GM21576 (cell line): ENCODE measurements around the gene ZNF783.
"Not testable (repeated sequence)": the region's sequence is repeated elsewhere in the genome, so short reads cannot be mapped to it uniquely, and the experiment has no call there.

Experiments used
- ATAC-seq: cut with Tn5 transposase; IDR thresholded peaks from one replicate; pipeline ENCODE4 v1.9.1; 2021; ENCODE audit warnings: mild to moderate bottlenecking, moderate library complexity; ENCODE audit not compliant: unreplicated experiment

The ZNF783 gene

GRCh38 chr7:149261829-149262617 lies at the start of gene ZNF783:
Gene ZNF783 (plus strand): TSS chr7:149262196. CDS start chr7:149262334, 138 bp downstream.
- ATAC-seq: peak; percentile 86

GRCh38 chr7:149214020-149214720 lies 47.8 kb upstream of the ZNF783 start:
- ATAC-seq: no peak

- ATAC-seq: no peak
Observed at GRCh38 chr7:149216402-149216801, 45.6 kb upstream of the ZNF783 start.

GRCh38 chr7:149217570-149217969 lies 44.4 kb upstream of the ZNF783 start:
- no peak for ATAC-seq

- ATAC-seq: no peak
Observed at GRCh38 chr7:149218469-149219420, 43.3 kb upstream of the ZNF783 start.

- ATAC-seq: no peak
Observed at GRCh38 chr7:149220534-149220933, 41.5 kb upstream of the ZNF783 start.

GRCh38 chr7:149223176-149223575 lies 38.8 kb upstream of the ZNF783 start:
- no peak for ATAC-seq

- no peak for ATAC-seq
Observed at GRCh38 chr7:149223761-149224160, 38.2 kb upstream of the ZNF783 start.

GRCh38 chr7:149224352-149224751 lies 37.6 kb upstream of the ZNF783 start:
- no peak for ATAC-seq

- no peak for ATAC-seq
Observed at GRCh38 chr7:149225106-149225505, 36.9 kb upstream of the ZNF783 start.

GRCh38 chr7:149225656-149226055 lies 36.3 kb upstream of the ZNF783 start:
- no peak for ATAC-seq

- not testable (repeated sequence) for ATAC-seq
Observed at GRCh38 chr7:149226366-149226765, 35.6 kb upstream of the ZNF783 start.

GRCh38 chr7:149226840-149227494 lies 35.0 kb upstream of the ZNF783 start:
- no peak for ATAC-seq

GRCh38 chr7:149228831-149229471 lies 33.0 kb upstream of the ZNF783 start:
- ATAC-seq: no peak

- no peak for ATAC-seq
Observed at GRCh38 chr7:149229526-149229925, 32.5 kb upstream of the ZNF783 start.

- no peak for ATAC-seq
Observed at GRCh38 chr7:149232362-149232761, 29.6 kb upstream of the ZNF783 start.

- not testable (repeated sequence) for ATAC-seq
Observed at GRCh38 chr7:149233655-149234204, 28.3 kb upstream of the ZNF783 start.

GRCh38 chr7:149237502-149237901 lies 24.5 kb upstream of the ZNF783 start:
- no peak for ATAC-seq

GRCh38 chr7:149238051-149238450 lies 23.9 kb upstream of the ZNF783 start:
- no peak for ATAC-seq
